Vagina (tissue), 2 donors: ENCODE results near the gene PIR.

Source experiments
- CTCF ChIP-seq, 3 experiments: fragments of 450-650 bp in 2 of 3; fragments of 200-600 bp in 1 of 3; sonication (generic) in 1 of 3; IDR thresholded peaks; one replicate each; pipeline ENCODE4 v1.5.1; 2017 to 2019; ENCODE audit warnings: antibody characterized with exemption in 3 of 3, mild to moderate bottlenecking in 2 of 3, moderate library complexity in 2 of 3
- POLR2AphosphoS5 ChIP-seq, 2 donors: sonication (generic); formaldehyde crosslinking; IDR thresholded peaks; one replicate each; pipeline ENCODE4 v1.9.0; 2017; ENCODE audit warnings: antibody characterized with exemption in 2 of 2, mild to moderate bottlenecking in 2 of 2, low read depth in 1 of 2; ENCODE audit not compliant: insufficient read depth in 1 of 2

DNA sequence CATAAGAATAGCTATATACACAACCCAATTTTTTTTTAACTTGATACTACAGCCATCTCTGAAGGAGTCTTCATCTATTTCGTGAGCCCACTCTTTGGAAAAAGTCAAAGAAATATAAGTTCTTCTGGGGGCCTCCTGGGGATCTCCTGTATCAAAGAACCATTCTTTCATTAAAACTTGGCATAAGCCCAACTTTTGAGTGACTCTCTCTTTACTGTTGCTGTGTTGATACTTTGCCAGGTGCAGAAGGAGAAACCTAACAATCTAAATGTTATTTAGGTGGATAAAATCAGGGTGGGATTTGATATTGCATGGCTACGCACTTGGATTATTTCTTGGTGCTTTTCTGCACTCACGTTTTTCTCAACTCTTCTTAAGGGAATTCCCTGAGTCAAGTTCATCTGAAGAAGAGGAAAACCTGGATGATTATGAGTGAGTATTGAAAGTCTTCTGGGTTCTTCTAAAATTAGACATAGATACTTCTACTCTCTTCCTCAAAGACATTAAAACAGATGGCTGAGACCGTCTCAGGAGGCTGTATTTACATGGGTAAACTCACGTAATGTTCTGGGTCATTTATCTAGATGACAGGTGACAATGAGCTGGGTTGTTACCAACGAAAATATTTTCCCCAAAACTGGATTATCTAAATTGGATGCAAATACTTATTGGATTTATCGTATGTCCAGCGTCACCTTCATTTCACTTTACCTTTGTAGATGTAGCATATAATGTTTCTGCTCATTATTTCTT is 32.7 kb upstream of the PIR start:
- no peak for TF ChIP-seq CTCF (IDR thresholded peaks at IDR 0.05)
- TF ChIP-seq POLR2AphosphoS5 (IDR thresholded peaks at IDR 0.05; ENCODE audit: insufficient read depth in 1 of 2, low read depth in 1 of 2) = no peak
